Colonic mucosa (tissue), 4 donors: ENCODE data around the gene PIP5K1B. TPM values are rescaled to one million over a fixed set of nuclear protein-coding genes. Genes with fewer than 3 reads are reported as not detected.

Experiments
- DNase-seq: peaks from one replicate; pipeline ENCODE4 v3.0.0-alpha.2; 2020
- H3K27ac ChIP-seq: fragments of 200-600 bp; one replicate; pipeline ENCODE4 v1.8.0; 2021
- H3K27me3 ChIP-seq: fragments of 200-600 bp; one replicate; pipeline ENCODE4 v1.8.0; 2021
- H3K36me3 ChIP-seq: fragments of 200-600 bp; one replicate; pipeline ENCODE4 v1.8.0; 2021
- H3K4me1 ChIP-seq: fragments of 200-600 bp; one replicate; pipeline ENCODE4 v1.8.0; 2021; ENCODE audit warnings: mild to moderate bottlenecking
- H3K4me3 ChIP-seq: fragments of 200-600 bp; one replicate; pipeline ENCODE4 v1.8.0; 2021
- H3K9ac ChIP-seq, 2 donors: one replicate each; pipeline ENCODE4 v1.7.0; 2013; ENCODE audit warnings: control low read depth in 2 of 2, low read depth in 2 of 2, low read length in 2 of 2
- H3K9me3 ChIP-seq: fragments of 200-600 bp; one replicate; pipeline ENCODE4 v1.8.0; 2021
- CTCF ChIP-seq: fragments of 200-600 bp; IDR thresholded peaks from one replicate; pipeline ENCODE4 v1.8.0; 2022; ENCODE audit warnings: antibody characterized with exemption, mild to moderate bottlenecking
- intact Hi-C: fragments of 100-400 bp; cut with DNase I; formaldehyde crosslinking; loops from one replicate; pipeline ENCODE4 v1.14.1; 2022
- total RNA-seq, 2 donors: library from RNA; stranded (reverse); fragmentation: NEBNext Ultra II Directional in 1 of 2; extraction: Animal tissue kit (Norgen Biotek cat#: 25700) in 1 of 2; gene quantifications; one replicate each; pipeline ENCODE4 v1.2.1, GENCODE V29; 2021
- donor health status: healthy.
- donor health status: DM: no; HTN: no; CAD: no.
- donor health status: DM: no; HTN: no; CAD: no.

The PIP5K1B gene
- total RNA-seq, 2 donors from 2014 or later = 59.2 to 74.2 TPM

- Histone ChIP-seq H3K36me3 (no peaks in the 10 kb centered on the region), H3K9ac (no peak overlapping the region), H3K27ac (no peak overlapping the region), H3K4me3 (no peak overlapping the region), H3K4me1 (no peaks in the 10 kb centered on the region), H3K9me3 (no peaks in the 10 kb centered on the region), H3K27me3 (no peaks in the 10 kb centered on the region)
- DNase-seq = no peak
- TF ChIP-seq CTCF = no peak
- intact Hi-C loops = no loop called here
These were observed 55.1 kb downstream of the PIP5K1B start for GRCh38 chr9:68759981-68760673.

GRCh38 chr9:68760674-68761333 lies 55.8 kb downstream of the PIP5K1B start:
- no peak overlapping the region for H3K4me3 ChIP-seq
- H3K27me3 ChIP-seq = no peaks in the 10 kb centered on the region
- no peaks in the 10 kb centered on the region for H3K36me3 ChIP-seq
- no peaks in the 10 kb centered on the region for H3K4me1 ChIP-seq
- no peak overlapping the region for H3K27ac ChIP-seq
- no peak for DNase-seq
- no peak overlapping the region for H3K9ac ChIP-seq
- intact Hi-C loops = no loop called here
- no peak for TF ChIP-seq CTCF
- H3K9me3 ChIP-seq = no peaks in the 10 kb centered on the region

GRCh38 chr9:68762570-68762969 lies 57.5 kb downstream of the PIP5K1B start:
- TF ChIP-seq CTCF = no peak
- DNase-seq = no peak
- no peaks in the 10 kb centered on the region for H3K4me1 ChIP-seq
- no peaks in the 10 kb centered on the region for H3K9me3 ChIP-seq
- no peaks in the 10 kb centered on the region for H3K27me3 ChIP-seq
- no peak overlapping the region for H3K4me3 ChIP-seq
- intact Hi-C loops = no loop called here
- no peak overlapping the region for H3K9ac ChIP-seq
- H3K36me3 ChIP-seq = no peaks in the 10 kb centered on the region
- H3K27ac ChIP-seq = no peak overlapping the region

- intact Hi-C loops = no loop called here
These were observed 58.1 kb downstream of the PIP5K1B start for GRCh38 chr9:68763104-68763503.

GRCh38 chr9:68768619-68769018 lies 63.6 kb downstream of the PIP5K1B start:
- Histone ChIP-seq H3K27me3 (no peaks in the 10 kb centered on the region), H3K9ac (no peak overlapping the region), H3K27ac (no peak overlapping the region), H3K4me3 (no peak overlapping the region), H3K36me3 (no peaks in the 10 kb centered on the region), H3K9me3 (no peaks in the 10 kb centered on the region), H3K4me1 (no peaks in the 10 kb centered on the region)
- no peak for DNase-seq
- intact Hi-C loops = no loop called here
- no peak for TF ChIP-seq CTCF

More at GRCh38 chr9:68763104-68763503, 58.1 kb downstream of the PIP5K1B start:
- Histone ChIP-seq H3K27ac (no peak overlapping the region), H3K27me3 (no peaks in the 10 kb centered on the region), H3K9me3 (no peaks in the 10 kb centered on the region), H3K4me3 (no peak overlapping the region), H3K4me1 (no peaks in the 10 kb centered on the region), H3K9ac (no peak overlapping the region), H3K36me3 (no peaks in the 10 kb centered on the region)
- no peak for TF ChIP-seq CTCF
- DNase-seq = no peak
